Measurements from ENCODE around the gene CXXC5.

The CXXC5 gene

GRCh38 chr5:139693676-139694364 lies 45.7 kb downstream of the CXXC5 start:
- DNase-seq (ENCODE audit: low spot score): no peak

GRCh38 chr5:139694556-139695177 lies 46.5 kb downstream of the CXXC5 start:
- no peak for DNase-seq (ENCODE audit: low spot score)

GRCh38 chr5:139695178-139695573 lies 47.0 kb downstream of the CXXC5 start:
- no peak for DNase-seq (ENCODE audit: low spot score)

- DNase-seq (ENCODE audit: low spot score): no peak
Measured at GRCh38 chr5:139696167-139696893, 48.2 kb downstream of the CXXC5 start.

- peak; percentile 68 for DNase-seq (ENCODE audit: low spot score)
Measured at GRCh38 chr5:139696894-139697658, 48.9 kb downstream of the CXXC5 start.

- peak; percentile 60 for DNase-seq (ENCODE audit: low spot score)
Measured at GRCh38 chr5:139698490-139699146, 50.5 kb downstream of the CXXC5 start.

GRCh38 chr5:139699351-139699750 lies 51.2 kb downstream of the CXXC5 start:
- no peak for DNase-seq (ENCODE audit: low spot score)

GRCh38 chr5:139700711-139701055 lies 52.5 kb downstream of the CXXC5 start:
- no peak for DNase-seq (ENCODE audit: low spot score)

GRCh38 chr5:139701056-139701741 lies 53.0 kb downstream of the CXXC5 start:
- no peak for DNase-seq (ENCODE audit: low spot score)

- DNase-seq (ENCODE audit: low spot score): no peak
Measured at GRCh38 chr5:139702548-139702947, 54.4 kb downstream of the CXXC5 start.

GRCh38 chr5:139704748-139705147 lies 56.6 kb downstream of the CXXC5 start:
- no peak for DNase-seq (ENCODE audit: low spot score)

GRCh38 chr5:139705191-139705590 lies 57.0 kb downstream of the CXXC5 start:
- no peak for DNase-seq (ENCODE audit: low spot score)

GRCh38 chr5:139705655-139706587 lies 57.8 kb downstream of the CXXC5 start:
- DNase-seq (ENCODE audit: low spot score): no peak

GRCh38 chr5:139707445-139708003 lies 59.4 kb downstream of the CXXC5 start:
- DNase-seq (ENCODE audit: low spot score): no peak

- no peak for DNase-seq (ENCODE audit: low spot score)
Measured at GRCh38 chr5:139708434-139708861, 60.3 kb downstream of the CXXC5 start.

- peak; percentile 80 for DNase-seq (ENCODE audit: low spot score)
Measured at GRCh38 chr5:139708877-139709581, 60.9 kb downstream of the CXXC5 start.

- peak; percentile 68 for DNase-seq (ENCODE audit: low spot score)
Measured at GRCh38 chr5:139709582-139710318, 61.6 kb downstream of the CXXC5 start.

- DNase-seq (ENCODE audit: low spot score): peak; percentile 74
Measured at GRCh38 chr5:139710319-139711066, 62.3 kb downstream of the CXXC5 start.

All from kidney capillary endothelial cell (primary cell).